Activated B cell treated with CpG ODN at 0.5 μM for 24 hours (primary cell): ENCODE measurements around the gene TMEM151A. TPM values are rescaled to one million over a fixed set of nuclear protein-coding genes. Genes with fewer than 3 reads are reported as not detected.
A peak's percentile ranks its signal among the peaks of the same experiment; 100 is the strongest.

Experiments used
- ATAC-seq: fragments of 200-7000 bp; cut with Tn5 transposase; one replicate; pipeline ENCODE4 v1.10.0; 2021; ENCODE audit warnings: low read depth, mild to moderate bottlenecking, moderate library complexity
- CTCF ChIA-PET: fragments of 350-600 bp; sonication (Branson Sonifier 250); formaldehyde crosslinking; loops from one replicate; lab custom pipeline; 2021; ENCODE audit warnings: antibody characterized with exemption; lab: Charles Lee
- POLR2A ChIA-PET: fragments of 350-600 bp; sonication (Branson Sonifier 250); formaldehyde crosslinking; loops from one replicate; lab custom pipeline; 2021; ENCODE audit warnings: antibody characterized with exemption; lab: Charles Lee
- DNase-seq: peaks from one replicate; pipeline ENCODE4 v3.0.0; 2022
- H3K27ac Mint-ChIP-seq: one replicate; pipeline ENCODE4 v1.8.0; 2020; ENCODE audit warnings: mixed read lengths
- H3K27me3 Mint-ChIP-seq: one replicate; pipeline ENCODE4 v1.8.0; 2021; ENCODE audit warnings: mixed read lengths
- H3K36me3 Mint-ChIP-seq: one replicate; pipeline ENCODE4 v1.8.0; 2021; ENCODE audit warnings: low read depth, mixed read lengths
- H3K4me1 Mint-ChIP-seq: one replicate; pipeline ENCODE4 v1.8.0; 2021; ENCODE audit warnings: mixed read lengths
- H3K4me3 Mint-ChIP-seq: one replicate; pipeline ENCODE4 v1.8.0; 2020; ENCODE audit warnings: mild to moderate bottlenecking, mixed read lengths
- H3K9me3 Mint-ChIP-seq: one replicate; pipeline ENCODE4 v1.8.0; 2020; ENCODE audit warnings: mixed read lengths
- intact Hi-C: fragments of 100-400 bp; cut with micrococcal nuclease; formaldehyde crosslinking; loops from one replicate; pipeline ENCODE4 v1.15.1; 2024
- total RNA-seq: library from RNA; stranded (reverse); gene quantifications from 2 replicates; pipeline ENCODE4 v1.2.3, GENCODE V29; 2022
- TF ChIP-seq, protein P1 (sequence below): fragments of 200-600 bp; IDR thresholded peaks from one replicate; pipeline ENCODE4 v1.8.0; 2022; ENCODE audit warnings: antibody characterized with exemption, mild to moderate bottlenecking

TMEM151A gene
- total RNA-seq = not detected in 2 replicates

GRCh38 chr11:66291706-66292542 is at the start of gene TMEM151A:
Gene TMEM151A (plus strand): TSS chr11:66291894. CDS start chr11:66292014, 120 bp downstream.
- no peaks in the 10 kb centered on the region for H3K9me3 Mint-ChIP-seq
- intact Hi-C loops = no loop called here
- peak within 1 kb of the TSS; percentile 89 for H3K4me3 Mint-ChIP-seq
- CTCF ChIA-PET = no interaction called here
- H3K27me3 Mint-ChIP-seq = peaks cover 23% of the 10 kb centered on the region
- ATAC-seq (no peak), DNase-seq (peak; percentile 54)
- H3K36me3 Mint-ChIP-seq = peaks cover 6% of the 10 kb centered on the region
- peak within 1 kb of the TSS; percentile 21 for H3K27ac Mint-ChIP-seq
- H3K4me1 Mint-ChIP-seq = peaks cover 31% of the 10 kb centered on the region
- TF ChIP-seq, protein P1, sequence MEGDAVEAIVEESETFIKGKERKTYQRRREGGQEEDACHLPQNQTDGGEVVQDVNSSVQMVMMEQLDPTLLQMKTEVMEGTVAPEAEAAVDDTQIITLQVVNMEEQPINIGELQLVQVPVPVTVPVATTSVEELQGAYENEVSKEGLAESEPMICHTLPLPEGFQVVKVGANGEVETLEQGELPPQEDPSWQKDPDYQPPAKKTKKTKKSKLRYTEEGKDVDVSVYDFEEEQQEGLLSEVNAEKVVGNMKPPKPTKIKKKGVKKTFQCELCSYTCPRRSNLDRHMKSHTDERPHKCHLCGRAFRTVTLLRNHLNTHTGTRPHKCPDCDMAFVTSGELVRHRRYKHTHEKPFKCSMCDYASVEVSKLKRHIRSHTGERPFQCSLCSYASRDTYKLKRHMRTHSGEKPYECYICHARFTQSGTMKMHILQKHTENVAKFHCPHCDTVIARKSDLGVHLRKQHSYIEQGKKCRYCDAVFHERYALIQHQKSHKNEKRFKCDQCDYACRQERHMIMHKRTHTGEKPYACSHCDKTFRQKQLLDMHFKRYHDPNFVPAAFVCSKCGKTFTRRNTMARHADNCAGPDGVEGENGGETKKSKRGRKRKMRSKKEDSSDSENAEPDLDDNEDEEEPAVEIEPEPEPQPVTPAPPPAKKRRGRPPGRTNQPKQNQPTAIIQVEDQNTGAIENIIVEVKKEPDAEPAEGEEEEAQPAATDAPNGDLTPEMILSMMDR = no peak
- POLR2A ChIA-PET = interaction anchor here (0.5 to 4.0 kb wide), 3 partner anchors 21 to 513 kb away, joined by 4 to 42 read pairs (median 5); partner anchors contain the start of gene RAB1B

DNA sequence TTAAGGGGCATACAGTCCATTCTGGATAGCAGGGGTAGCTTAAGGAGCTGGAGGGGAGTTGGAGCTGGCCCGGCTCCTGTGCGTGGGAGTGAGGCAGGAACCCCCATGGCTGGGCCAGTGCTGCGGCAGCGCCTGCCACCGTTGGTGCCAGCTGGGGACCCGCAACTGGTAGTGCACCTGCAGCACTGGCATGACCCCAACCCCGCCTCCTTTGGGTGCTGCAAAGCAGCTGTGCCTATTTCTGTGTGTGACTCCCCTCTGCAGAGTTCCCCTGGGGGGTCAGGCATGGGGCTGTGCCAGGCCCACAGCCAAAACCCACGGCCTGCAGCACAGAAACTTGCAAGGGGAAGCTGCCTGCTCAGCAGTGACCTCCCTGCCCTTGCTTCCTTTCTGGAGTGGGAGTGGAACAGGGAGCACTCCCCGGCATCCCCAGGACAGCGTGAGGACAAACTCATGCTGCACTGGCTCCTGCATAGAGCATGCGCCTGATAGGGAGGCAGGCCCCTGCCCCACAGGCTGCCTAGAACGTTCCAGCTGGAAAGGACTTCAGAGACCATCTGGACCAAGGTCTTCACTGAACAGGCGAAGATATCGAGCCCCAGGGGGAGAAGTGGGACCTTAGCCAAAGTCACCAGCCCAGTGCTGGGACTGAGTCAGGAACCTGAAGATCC is 49.5 kb upstream of the TMEM151A start:
- CTCF ChIA-PET = no interaction called here
- H3K4me1 Mint-ChIP-seq = peaks cover 2% of the 10 kb centered on the region
- peak overlapping the region; percentile 35 for H3K27ac Mint-ChIP-seq
- DNase-seq (no peak), ATAC-seq (peak; percentile 21)
- TF ChIP-seq, protein P1 = no peak
- no peaks in the 10 kb centered on the region for H3K27me3 Mint-ChIP-seq
- POLR2A ChIA-PET = no interaction called here
- peaks cover 74% of the 10 kb centered on the region for H3K36me3 Mint-ChIP-seq
- intact Hi-C loops = no loop called here
- no peaks in the 10 kb centered on the region for H3K9me3 Mint-ChIP-seq
- H3K4me3 Mint-ChIP-seq = no peak overlapping the region

GRCh38 chr11:66243782-66244535 is 47.7 kb upstream of the TMEM151A start:
- H3K27ac Mint-ChIP-seq = no peak overlapping the region
- CTCF ChIA-PET = no interaction called here
- POLR2A ChIA-PET = no interaction called here
- H3K27me3 Mint-ChIP-seq = no peaks in the 10 kb centered on the region
- H3K4me1 Mint-ChIP-seq = peaks cover 2% of the 10 kb centered on the region
- TF ChIP-seq, protein P1 = no peak
- no peaks in the 10 kb centered on the region for H3K9me3 Mint-ChIP-seq
- ATAC-seq = no peak
- no peak for DNase-seq
- H3K36me3 Mint-ChIP-seq = peaks cover 62% of the 10 kb centered on the region
- intact Hi-C loops = no loop called here
- no peak overlapping the region for H3K4me3 Mint-ChIP-seq

GRCh38 chr11:66247295-66247694 is 44.4 kb upstream of the TMEM151A start:
- H3K4me1 Mint-ChIP-seq = no peaks in the 10 kb centered on the region
- TF ChIP-seq, protein P1 = no peak
- H3K27me3 Mint-ChIP-seq = no peaks in the 10 kb centered on the region
- no peaks in the 10 kb centered on the region for H3K9me3 Mint-ChIP-seq
- H3K36me3 Mint-ChIP-seq = peaks cover 45% of the 10 kb centered on the region
- POLR2A ChIA-PET = no interaction called here
- H3K4me3 Mint-ChIP-seq = no peak overlapping the region
- CTCF ChIA-PET = no interaction called here
- intact Hi-C loops = no loop called here
- peak overlapping the region; percentile 4 for H3K27ac Mint-ChIP-seq
- ATAC-seq = no peak
- DNase-seq = no peak
